ENCODE results near the gene IL31.

GRCh38 chr12:122144885-122145284 lies 29.1 kb downstream of the IL31 start:
- no peak for TF ChIP-seq ZNF701 (tag by site-specific recombination; IDR thresholded peaks at IDR 0.05)
- TF ChIP-seq ZNF155 (tag by site-specific recombination; IDR thresholded peaks at IDR 0.05): no peak
- TF ChIP-seq ZNF704 (tag by site-specific recombination; IDR thresholded peaks at IDR 0.05): no peak
